ENCODE results near the gene CHD9.

Gene CHD9

DNA sequence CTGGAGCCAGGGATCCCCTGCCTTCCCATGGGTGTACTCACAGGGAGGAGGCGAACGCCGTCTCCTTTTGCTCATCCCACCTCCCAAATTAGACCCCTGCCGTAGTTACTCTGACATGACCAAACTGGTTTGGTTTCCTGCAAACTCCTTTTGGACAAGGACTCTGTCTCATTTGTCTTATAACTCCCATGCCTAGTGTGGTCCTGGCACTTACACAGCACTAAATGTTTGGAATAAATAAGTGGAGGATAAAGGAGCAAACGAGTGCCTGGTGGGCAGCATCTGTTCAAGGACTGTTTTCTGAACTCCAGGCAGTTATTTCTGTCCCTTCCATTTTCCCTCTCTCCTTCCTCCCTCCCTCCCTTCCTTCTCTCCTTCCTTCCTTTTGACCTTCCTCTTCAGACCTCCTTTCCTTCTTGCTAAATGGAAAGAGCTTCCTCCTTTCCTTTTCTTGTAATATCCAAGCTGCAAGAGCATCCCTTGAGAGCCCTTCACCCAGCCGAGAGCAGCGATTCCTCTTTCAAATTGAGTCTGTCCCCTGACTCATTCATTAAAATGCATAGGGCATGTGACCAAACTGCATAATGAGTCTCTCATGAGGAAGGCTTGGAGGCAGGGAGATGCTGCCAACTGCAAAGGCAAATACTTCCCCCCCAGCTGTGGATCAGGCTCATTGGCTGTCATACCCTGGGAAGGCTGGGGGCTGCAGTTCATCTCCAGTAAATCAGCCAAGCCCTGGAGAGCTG, 36.8 kb downstream of the CHD9 start:
- DNase-seq (ENCODE audit: low read depth in 2 of 2), result no peak

DNA sequence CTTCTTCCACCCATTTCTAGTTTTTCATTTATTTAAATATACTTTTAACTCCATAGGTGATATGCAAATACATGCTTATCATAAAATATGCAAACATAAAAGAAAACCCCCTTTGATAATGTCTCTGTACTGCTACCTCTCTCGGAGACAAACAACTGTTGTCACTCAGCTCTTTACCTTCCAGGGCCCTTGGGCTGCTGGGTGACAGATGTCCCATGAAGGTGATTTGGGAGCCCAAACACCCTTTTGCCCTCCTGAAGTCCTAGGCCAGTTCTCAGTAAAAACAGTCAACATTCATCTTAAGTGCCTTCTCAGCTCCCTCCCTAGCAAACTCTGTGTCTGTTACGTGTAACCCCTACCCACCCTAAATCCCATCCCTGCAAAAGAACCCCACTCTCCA, 37.5 kb downstream of the CHD9 start:
- no peak for DNase-seq (ENCODE audit: low read depth in 2 of 2)

DNA sequence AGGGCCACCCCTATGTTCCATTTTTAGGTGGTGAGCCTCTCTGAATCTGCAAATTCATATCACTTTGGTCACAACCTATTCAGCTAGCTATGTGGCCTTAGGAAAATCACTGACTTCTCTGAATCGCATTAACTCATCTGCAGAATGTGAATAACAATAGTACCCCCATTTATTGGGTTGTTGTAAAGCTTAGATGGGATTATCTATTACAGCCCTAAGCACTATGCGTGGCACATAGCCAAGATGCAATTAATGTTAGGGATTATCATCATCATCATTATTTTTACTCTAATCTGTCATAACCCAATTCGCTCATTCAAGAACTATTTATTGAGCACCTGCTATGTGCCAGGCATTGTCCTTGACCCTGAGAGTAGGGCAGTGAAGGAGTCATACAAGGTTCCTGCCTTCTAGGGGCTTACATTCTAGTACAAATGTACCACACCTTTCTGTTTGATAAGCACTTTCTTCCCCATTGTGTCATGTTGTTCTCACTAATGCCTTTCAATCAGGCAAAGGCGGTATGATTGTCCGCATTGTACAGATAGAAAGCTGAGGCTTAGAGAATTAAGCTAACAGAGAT, 38.5 kb downstream of the CHD9 start:
- no peak for DNase-seq (ENCODE audit: low read depth in 2 of 2)

DNA sequence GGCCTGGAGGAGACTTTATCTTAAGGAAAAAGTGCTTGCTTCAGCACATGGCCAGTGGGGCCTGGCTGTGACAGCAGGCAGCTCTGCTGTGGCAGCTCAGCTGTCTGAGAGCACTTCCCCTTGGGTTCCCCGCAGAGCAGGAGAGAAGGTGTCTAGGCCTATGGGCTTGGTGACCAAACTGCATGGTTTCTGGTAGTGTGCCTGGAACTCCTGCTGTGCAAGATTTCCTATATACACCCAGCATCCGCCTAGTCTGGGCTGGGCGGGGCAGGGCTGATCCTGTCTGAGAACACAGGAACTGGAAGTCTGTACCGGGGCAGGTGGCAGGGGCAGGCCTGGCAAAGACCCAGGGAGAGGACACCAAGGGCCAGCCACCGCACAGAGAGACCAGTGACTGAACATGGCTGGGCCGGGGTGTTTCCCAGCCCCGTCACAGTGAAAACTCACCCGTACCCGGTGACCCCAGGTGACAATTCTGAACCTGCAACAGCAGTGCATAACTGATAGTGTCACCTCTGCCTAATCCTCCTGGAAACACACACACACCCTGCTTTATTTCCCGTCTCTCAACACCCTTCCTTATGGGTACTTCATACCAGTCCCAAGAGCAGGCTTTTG, 39.3 kb downstream of the CHD9 start:
- DNase-seq (ENCODE audit: low read depth in 2 of 2), result no peak

DNA sequence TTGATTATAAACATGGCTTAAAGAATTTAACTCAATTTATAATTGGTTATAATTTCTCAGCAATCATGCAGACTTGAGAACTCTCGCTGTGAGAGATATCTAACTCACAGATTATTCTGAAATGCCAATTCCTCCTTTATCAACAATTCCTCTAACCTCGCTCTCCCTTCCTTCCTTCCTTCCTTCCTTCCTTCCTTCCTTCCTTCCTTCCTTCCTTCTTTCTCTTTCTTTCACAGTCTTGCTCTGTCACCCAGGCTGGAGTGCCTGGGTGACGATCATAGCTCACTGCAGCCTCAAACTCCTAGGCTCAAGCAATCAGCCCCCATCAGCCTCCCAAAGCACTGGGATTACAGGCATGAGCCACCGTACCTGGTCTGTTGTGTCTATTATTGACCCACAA, 42.4 kb downstream of the CHD9 start:
- no peak for DNase-seq (ENCODE audit: low read depth in 2 of 2)

DNA sequence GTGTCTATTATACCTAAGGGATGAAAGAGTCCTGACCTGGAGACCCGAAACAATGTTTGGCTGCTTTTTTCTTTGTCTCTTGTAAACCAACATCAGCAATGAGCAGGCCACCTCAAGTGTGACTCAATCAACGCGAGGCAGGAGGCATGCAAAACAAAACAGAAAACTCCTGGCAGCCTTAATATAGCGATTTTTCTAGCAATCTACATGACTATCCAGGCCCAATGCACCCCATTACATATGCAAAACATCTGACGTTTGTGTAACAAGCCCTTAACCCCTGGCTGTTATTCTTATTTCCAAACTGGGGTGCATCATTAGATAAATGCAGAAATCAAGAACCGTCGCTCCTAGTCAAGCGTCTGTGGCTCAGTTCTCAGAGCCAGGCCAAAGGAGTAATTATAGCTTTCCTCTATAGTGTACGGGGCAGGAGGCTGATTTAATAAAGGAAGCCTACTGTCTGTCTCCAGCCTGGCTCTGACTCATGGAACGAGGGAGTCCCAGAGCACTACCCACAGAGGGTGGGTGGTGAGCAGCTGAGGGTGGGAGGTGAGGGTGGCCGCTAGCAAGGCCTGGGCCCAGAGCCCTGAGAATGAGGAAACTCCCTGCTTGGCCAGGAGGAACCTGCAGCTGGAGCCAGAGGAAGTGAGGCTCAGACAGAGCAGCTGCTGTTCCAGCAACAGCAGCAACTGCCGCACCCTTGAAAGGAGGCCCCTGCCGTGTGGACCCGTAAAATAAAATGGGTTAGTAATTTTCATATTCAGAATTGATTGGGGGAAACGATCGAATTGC, 43.9 kb downstream of the CHD9 start:
- no peak for DNase-seq (ENCODE audit: low read depth in 2 of 2)

DNA sequence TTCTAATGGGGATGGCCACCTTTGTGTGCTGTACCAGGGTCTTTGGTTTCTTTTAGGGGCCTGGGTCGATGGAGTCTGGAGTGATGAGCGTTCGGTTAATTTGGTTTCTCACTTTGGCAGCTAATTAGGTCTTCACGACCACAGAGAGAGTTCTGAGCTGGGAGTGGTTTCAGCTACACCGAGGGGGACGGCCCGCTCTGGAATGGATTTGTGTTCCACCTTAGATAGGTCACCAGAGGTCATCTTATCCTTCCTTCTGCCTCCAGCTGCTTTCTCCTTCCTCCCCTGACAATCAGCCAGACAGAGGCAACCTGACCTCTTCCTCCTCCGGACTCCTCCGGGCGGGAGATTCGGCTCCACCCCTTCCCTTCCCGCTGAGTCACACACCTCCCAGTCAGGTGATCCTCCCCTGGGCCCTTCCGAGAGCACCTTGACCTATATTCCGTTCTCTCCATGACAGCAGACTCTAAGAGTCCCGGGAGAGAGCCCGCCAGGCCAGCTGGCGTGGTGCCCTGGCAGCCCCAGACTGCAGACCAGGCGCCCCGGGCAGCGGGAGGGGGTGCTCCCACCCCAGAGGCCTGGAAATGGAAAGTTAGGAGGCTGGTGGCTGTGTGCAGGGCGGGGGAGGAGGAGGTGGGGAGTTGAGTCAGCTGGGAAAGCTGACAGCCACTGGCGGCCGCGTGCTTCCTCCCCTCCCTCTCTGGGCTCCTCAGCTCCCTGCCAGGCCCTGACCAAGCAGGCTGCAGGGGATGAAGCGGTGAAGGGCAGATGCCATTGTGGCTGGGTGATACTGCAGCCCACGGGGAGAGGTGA, 44.7 kb downstream of the CHD9 start:
- peak; percentile 20 to 41 for DNase-seq (ENCODE audit: low read depth in 2 of 2)

DNA sequence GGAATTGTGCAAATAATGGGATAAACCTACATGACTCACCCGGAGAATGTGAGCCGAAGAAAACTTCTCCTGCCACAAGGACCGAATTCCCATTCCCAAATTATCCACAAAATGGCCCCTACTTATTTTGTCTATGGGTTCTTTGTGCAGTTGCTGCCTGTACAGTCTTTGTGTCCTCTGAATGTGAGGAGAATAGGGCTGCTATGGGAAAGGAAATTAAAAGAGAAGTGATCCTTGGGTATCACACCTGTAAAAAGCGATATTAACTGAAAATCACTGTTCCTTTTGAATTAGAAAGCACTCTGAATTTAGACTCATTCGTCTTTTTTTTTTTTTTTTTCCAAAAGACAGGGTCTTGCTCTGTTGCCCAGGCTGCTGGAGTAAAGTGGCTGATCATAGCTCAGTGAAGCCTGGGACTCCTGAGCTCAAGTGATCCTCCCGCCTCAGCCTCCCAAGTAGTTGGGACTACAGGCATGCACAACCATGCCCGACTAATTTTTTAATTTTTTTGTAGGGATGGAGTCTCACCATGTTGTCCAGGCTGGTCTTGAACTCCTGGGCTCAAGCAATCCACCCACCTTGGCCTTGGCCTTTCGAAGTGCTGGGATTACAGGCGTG, 45.4 kb downstream of the CHD9 start:
- no peak for DNase-seq (ENCODE audit: low read depth in 2 of 2)

DNA sequence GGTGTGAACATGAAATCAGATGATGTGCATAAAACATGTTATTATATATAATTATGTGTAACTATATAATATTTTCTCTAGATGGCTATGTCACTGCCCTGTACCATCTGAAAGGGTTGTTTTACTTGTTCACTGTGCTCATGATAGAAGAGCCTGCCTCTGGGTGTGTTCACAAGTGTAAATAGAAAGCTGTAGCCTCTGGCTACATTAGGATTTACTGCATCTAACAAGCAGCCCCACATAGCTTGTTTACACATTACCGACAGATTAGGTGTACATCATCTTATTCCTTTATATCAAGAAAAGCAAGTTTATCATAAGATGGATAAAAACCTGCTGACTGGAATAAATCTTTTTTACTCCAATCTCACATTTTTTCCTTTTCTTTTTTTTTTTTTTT, 46.1 kb downstream of the CHD9 start:
- no peak for DNase-seq (ENCODE audit: low read depth in 2 of 2)

DNA sequence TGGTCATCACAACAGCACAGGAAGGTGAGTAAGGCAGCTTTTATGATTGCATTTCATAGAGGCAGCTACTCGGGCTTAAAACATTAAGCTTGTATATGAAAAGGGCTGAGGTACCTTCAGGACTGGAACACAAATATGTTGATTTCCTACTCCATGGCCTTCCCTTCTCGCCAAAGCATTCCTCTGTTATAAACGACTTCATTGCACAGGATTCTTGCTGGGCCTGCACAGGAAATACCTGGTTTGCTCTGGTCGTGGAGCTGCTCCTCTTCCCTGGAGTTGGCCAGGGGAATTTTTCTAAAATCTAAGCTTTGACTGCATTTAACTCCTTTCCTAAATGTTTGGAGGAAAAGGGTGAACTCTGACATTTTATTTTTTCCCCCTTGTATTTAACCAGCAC, 49.0 kb downstream of the CHD9 start:
- no peak for DNase-seq (ENCODE audit: low read depth in 2 of 2)

DNA sequence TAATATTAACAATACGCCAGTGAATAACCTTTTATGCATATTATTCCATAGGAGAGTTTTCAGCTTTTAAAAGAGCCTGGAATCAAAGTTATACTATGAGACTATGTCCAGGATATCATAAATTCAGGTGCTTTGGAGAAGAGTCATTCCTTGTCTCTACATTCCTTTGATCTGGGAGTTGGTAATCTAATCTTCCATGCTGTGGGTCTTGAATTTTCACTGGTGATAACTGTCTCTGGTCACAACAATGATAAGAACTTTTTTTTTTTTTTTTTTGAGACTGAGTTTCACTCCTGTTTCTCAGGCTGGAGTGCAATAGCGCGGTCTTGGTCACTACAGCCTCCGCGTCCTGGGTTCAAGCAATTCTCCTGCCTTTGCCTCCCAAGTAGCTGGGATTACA, 50.8 kb downstream of the CHD9 start:
- DNase-seq (ENCODE audit: low read depth in 2 of 2), result no peak

DNA sequence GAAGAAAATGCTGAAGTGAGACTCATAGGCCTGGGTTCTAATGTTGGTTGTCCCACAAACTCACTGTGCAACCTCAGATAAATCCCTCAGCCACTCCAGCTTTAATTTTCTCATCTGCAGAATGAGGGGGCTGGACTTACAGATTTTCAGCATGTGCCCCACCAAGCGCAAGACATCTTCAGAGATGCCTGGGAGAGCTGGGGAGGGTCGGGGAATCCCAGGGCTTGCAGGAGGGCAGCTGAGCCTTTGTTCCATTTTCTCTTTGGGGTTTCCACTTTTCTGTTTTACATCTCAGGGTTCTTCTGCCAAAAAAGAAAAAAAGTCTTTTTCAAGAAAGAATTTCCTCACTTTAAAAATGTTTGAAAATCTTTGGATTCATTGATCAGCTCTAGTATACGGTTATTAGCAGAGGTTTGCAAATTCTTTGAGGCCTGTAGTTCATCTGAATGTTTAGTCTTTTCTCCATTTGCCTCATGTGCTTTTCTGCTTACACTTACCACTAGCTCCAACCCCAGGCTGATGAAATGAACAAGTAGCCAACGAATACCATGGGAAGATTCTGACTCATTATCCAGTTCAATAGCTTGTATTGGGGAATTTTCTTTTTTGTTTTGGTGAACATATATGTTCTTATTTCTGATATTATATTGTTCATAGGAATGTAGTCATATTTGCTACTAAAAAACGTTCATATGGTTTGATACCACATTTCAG, 56.4 kb downstream of the CHD9 start:
- no peak for DNase-seq (ENCODE audit: low read depth in 2 of 2)

DNA sequence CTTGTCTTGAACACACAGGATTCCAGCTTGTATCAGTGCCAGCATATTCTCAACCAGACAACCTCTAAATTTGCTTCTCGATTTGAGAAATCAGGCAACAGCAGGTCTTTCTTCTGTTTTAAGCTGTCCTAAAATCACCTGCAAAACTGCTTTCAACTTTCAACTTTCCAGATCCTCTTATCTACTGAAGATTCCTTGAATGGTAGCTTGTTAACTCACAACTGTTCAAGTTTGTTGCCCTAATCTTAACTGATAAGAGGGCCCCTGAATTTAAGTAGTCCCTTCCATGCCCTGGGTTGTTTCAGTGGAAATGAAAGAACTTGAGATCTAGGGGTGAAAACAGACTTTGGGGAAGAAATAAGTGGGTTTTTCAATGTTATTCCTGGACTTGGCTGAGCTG, 57.2 kb downstream of the CHD9 start:
- no peak for DNase-seq (ENCODE audit: low read depth in 2 of 2)

DNA sequence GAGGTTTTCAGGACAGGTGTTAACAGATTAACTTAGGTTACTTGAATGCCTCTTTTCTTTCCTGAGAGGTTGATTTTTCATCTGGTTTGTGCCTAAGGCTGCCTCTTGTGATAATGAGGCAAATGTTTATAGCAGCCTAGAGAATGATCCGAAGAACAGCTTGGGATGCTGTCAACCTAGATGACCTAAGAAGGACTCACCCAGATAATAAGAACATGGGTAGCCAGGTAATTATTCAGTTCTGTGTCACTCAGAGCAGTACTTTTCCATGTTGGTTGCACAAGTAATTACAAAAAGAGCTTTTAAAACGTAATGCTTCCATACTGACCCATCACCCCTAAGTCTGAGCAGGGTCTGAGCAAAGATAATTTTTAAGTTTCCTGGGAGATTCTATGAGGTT, 60.3 kb downstream of the CHD9 start:
- no peak for DNase-seq (ENCODE audit: low read depth in 2 of 2)

DNA sequence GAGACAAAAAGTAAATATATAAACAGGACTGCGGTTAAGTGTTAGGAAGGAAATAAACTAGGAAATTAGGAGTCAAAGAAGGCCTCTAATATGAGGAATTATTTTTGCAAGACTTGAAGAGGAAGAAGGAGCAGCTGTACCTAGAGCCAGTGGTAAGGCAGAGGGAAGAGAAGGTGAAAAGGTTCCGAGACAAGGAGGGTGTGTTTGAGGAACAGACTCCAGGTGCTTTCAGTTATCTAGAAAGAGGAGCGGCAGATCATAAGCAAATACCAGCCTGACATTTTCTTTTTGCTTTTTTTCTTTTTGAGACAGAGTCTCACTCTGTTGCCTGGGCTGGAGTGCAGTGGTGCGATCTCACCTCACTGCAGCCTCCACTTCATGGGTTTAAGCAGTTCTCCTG, 61.0 kb downstream of the CHD9 start:
- no peak for DNase-seq (ENCODE audit: low read depth in 2 of 2)

DNA sequence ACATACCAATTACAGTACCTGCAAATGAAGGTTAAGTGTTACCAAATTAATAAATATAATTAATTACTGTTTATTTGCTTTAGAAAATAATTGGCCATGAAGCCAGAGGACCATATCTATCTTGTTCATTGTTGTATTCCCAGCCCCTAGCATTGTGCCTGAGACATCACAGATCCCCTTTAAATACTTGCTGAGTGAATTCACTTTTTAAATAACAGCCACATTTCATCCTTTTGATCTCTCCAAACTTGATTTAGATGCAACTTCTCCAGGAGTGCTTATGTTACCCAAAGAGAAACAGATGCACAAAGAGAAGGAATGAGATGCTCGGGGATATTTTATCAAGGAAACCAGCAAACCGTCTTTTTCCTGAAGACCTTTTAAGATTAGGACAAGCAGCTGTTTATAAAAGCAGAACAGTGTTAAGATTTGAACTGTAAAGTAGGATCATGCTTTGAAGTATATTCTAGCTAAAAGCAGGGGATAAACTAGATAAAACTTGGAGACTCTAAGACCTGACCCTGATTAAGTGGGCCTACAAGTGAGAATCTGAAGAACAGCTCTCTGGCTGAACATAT, 66.3 kb downstream of the CHD9 start:
- no peak for DNase-seq (ENCODE audit: low read depth in 2 of 2)

DNA sequence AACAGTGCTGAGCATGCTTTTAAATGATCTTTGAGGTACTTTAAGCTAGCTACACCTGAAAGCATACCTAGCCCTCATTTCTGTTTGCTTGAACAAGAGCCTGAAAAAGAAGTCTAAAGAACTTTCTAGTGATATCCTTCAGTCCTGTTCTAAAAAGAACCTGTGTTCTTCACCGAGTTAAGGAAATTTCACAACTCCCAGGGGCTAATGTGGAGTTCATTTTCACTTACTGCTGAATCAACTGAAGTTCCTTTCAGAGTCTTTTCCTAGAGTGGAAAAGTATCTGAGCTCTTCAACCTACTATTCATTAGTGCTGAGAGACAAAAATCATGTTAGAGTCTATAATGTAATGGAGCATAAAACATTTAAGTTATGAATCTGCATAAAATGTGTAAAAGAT, 66.9 kb downstream of the CHD9 start:
- DNase-seq (ENCODE audit: low read depth in 2 of 2), result no peak

DNA sequence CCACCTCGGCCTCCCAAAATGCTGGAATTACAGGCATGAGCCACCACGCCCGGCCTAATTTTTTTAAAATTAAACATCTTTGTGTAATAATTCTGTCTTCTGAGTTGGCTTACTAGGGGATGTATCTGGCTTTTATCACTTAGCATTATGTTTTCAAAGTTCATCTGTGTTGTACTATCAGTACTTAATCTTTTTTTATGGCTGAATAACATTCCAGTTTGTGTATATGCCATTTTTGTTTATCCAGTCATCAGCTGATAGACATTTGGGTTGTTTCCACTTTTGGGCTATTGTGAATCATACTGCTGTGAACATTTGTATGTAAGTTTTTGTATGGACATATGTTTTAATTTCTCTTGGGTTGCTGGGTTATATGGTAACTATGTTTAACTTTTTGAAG, 69.0 kb downstream of the CHD9 start:
- DNase-seq (ENCODE audit: low read depth in 2 of 2), result no peak

DNA sequence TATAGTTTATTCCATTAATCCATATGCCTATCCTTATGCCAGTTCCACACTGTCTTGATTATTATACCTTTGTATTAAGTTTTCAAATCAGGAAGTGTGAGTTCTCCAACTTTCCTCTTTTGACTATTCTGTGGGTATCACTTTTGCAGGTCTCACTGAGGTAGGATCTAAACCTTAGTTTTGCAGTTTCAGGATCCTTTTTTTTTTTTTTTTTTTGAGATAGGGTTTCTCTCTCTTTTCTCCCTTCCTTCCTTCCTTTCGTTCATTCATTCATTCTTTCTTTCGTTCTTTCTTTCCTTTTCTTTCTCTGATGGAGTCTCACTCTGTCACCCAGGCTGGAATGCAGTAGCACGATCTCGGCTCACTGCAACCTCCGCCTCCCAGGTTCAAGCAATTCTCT, 71.6 kb downstream of the CHD9 start:
- no peak for DNase-seq (ENCODE audit: low read depth in 2 of 2)

Data from stimulated activated CD4-positive, alpha-beta T cell treated with anti-CD3 and anti-CD28 coated beads, Interleukin-12 subunit alpha, Interleukin-12 subunit beta, amount 100 ng/mL, for 24 hours (primary cell).